B cell (primary cell): ENCODE measurements around the gene LSS. TPM values are rescaled to one million over a fixed set of nuclear protein-coding genes. Genes with fewer than 3 reads are reported as not detected.
"Not testable (repeated sequence)": the region's sequence is repeated elsewhere in the genome, so short reads cannot be mapped to it uniquely, and the experiment has no call there.

Experiments
- ATAC-seq: fragments of 200-7000 bp; cut with Tn5 transposase; one replicate; pipeline ENCODE4 v1.10.0; 2021; ENCODE audit warnings: low read depth, mild to moderate bottlenecking, moderate number of reproducible peaks, moderate library complexity
- CTCF ChIA-PET: fragments of 350-600 bp; sonication (Branson Sonifier 250); formaldehyde crosslinking; loops from one replicate; lab custom pipeline; 2021; ENCODE audit warnings: antibody characterized with exemption, inconsistent platforms; lab: Charles Lee
- POLR2A ChIA-PET: fragments of 350-600 bp; sonication (Branson Sonifier 250); formaldehyde crosslinking; loops from one replicate; lab custom pipeline; 2021; ENCODE audit warnings: antibody characterized with exemption; lab: Charles Lee
- DNase-seq: peaks from one replicate; pipeline ENCODE4 v3.0.0; 2013
- H2AFZ ChIP-seq: 2 replicates; pipeline ENCODE4 v1.6.1; 2012; ENCODE audit warnings: mild to moderate bottlenecking, low read depth, low read length; ENCODE audit not compliant: insufficient read depth, poor library complexity, severe bottlenecking
- H3K27ac ChIP-seq, 2 donors: 1 replicate in 1 of 2; 2 replicates in 1 of 2; pipeline ENCODE4 v1.5.1; 2012 to 2013; ENCODE audit warnings: low read length in 2 of 2, mild to moderate bottlenecking in 2 of 2, moderate library complexity in 1 of 2
- H3K27me3 ChIP-seq, 4 experiments: fragments of 200-600 bp in 1 of 4; sonication (generic) in 1 of 4; replicated peaks in 1 of 4; 1 replicate in 2 of 4; 2 replicates in 2 of 4; pipeline versions ENCODE4 v1.6.1 to v1.7.0; 2013 to 2016; ENCODE audit warnings: low read length in 3 of 4, mild to moderate bottlenecking in 2 of 4, mixed read lengths in 1 of 4, moderate library complexity in 1 of 4; ENCODE audit not compliant: insufficient read depth in 4 of 4, control insufficient read depth in 3 of 4; ENCODE audit errors: control extremely low read depth in 1 of 4
- H3K36me3 ChIP-seq, 2 experiments: replicated peaks in 1 of 2; 1 replicate in 1 of 2; 2 replicates in 1 of 2; pipeline versions ENCODE4 v1.6.1 to v1.7.1; 2013; ENCODE audit warnings: low read length in 1 of 2; ENCODE audit not compliant: insufficient read depth in 2 of 2, control insufficient read depth in 1 of 2; ENCODE audit errors: control extremely low read depth in 1 of 2, extremely low read depth in 1 of 2
- H3K4me1 ChIP-seq, 2 donors: fragments of 200-600 bp in 1 of 2; sonication (generic) in 1 of 2; 1 replicate in 1 of 2; 2 replicates in 1 of 2; pipeline versions ENCODE4 v1.5.1 to v1.6.1; 2013 to 2017; ENCODE audit warnings: low read length in 2 of 2; ENCODE audit not compliant: control insufficient read depth in 2 of 2, insufficient read depth in 2 of 2
- H3K4me2 ChIP-seq: replicated peaks from 2 replicates; pipeline ENCODE3; 2012; ENCODE audit warnings: mild to moderate bottlenecking, low read depth, low read length; ENCODE audit not compliant: poor library complexity, severe bottlenecking
- H3K4me3 ChIP-seq, 5 experiments: fragments of 200-600 bp in 1 of 5; sonication (generic) in 1 of 5; 1 replicate in 3 of 5; 2 replicates in 2 of 5; pipeline versions ENCODE4 v1.5.1 to v1.7.0; 2011 to 2016; ENCODE audit warnings: low read length in 4 of 5, mild to moderate bottlenecking in 4 of 5, low read depth in 2 of 5, control low read depth in 1 of 5, moderate library complexity in 1 of 5; ENCODE audit not compliant: insufficient read depth in 1 of 5; ENCODE audit errors: control extremely low read depth in 1 of 5, extremely low read depth in 1 of 5
- H3K79me2 ChIP-seq: fragments of 200-600 bp; sonication (generic); one replicate; pipeline ENCODE4 v1.6.0; 2016; ENCODE audit warnings: low read length; ENCODE audit not compliant: control insufficient read depth, insufficient read depth
- H3K9ac ChIP-seq: fragments of 200-600 bp; sonication (generic); 2 replicates; pipeline ENCODE4 v1.6.1; 2017; ENCODE audit warnings: mild to moderate bottlenecking, low read length, moderate library complexity
- H3K9me3 ChIP-seq, 3 donors: one replicate each; pipeline versions ENCODE4 v1.6.1 to v1.7.1; 2013; ENCODE audit warnings: low read length in 2 of 3; ENCODE audit not compliant: control insufficient read depth in 2 of 3, insufficient read depth in 1 of 3; ENCODE audit errors: control extremely low read depth in 1 of 3
- H4K20me1 ChIP-seq: 2 replicates; pipeline ENCODE4 v1.6.0; 2012; ENCODE audit warnings: mild to moderate bottlenecking, low read length; ENCODE audit not compliant: insufficient read depth, control insufficient read depth, poor library complexity, severe bottlenecking
- H3K27ac Mint-ChIP-seq: one replicate; pipeline ENCODE4 v1.8.0; 2021; ENCODE audit warnings: mixed read lengths
- H3K27me3 Mint-ChIP-seq: one replicate; pipeline ENCODE4 v1.8.0; 2021; ENCODE audit warnings: mixed read lengths
- H3K4me1 Mint-ChIP-seq: one replicate; pipeline ENCODE4 v1.8.0; 2021; ENCODE audit warnings: mixed read lengths
- H3K4me3 Mint-ChIP-seq: one replicate; pipeline ENCODE4 v1.8.0; 2021; ENCODE audit warnings: mixed read lengths
- H3K9me3 Mint-ChIP-seq: one replicate; pipeline ENCODE4 v1.8.0; 2022; ENCODE audit warnings: mixed read lengths; ENCODE audit not compliant: insufficient read depth
- CTCF ChIP-seq: fragments of 200-600 bp; IDR thresholded peaks from one replicate; pipeline ENCODE4 v1.8.0; 2022; ENCODE audit warnings: antibody characterized with exemption, mild to moderate bottlenecking
- EZH2 ChIP-seq: IDR thresholded peaks from 2 replicates; pipeline ENCODE4 v1.6.1; 2012; ENCODE audit warnings: borderline replicate concordance, low read depth, mild to moderate bottlenecking, moderate library complexity, low read length; ENCODE audit not compliant: insufficient read depth, poor library complexity, severe bottlenecking
- WGBS: methylation state at CpG from one replicate; pipeline ENCODE4 v1.1.5; 2013; ENCODE audit warnings: missing lambda C conversion rate; ENCODE audit not compliant: insufficient coverage; 5-methylcytosine and 5-hydroxymethylcytosine counted together
- intact Hi-C: fragments of 100-400 bp; cut with micrococcal nuclease; formaldehyde crosslinking; loops from one replicate; pipeline ENCODE4 v1.10.0; 2022
- polyA plus RNA-seq: library from polyadenylated mRNA; depleted of rRNA; stranded (reverse); fragments of >200 nt; gene quantifications from 2 replicates; pipeline ENCODE4 v1.2.3, GENCODE V29; 2012
- total RNA-seq, 2 donors: library from RNA; stranded (reverse); fragments of 120-200 nt in 1 of 2; gene quantifications; 1 replicate in 1 of 2; 2 replicates in 1 of 2; pipeline versions ENCODE4 v1.2.3 to v1.2.4, GENCODE V29; 2013 to 2022

Gene LSS
- total and polyA plus RNA-seq, 2 donors (not counting 1 experiment from before 2014, with no cell fraction given), result 30.2 to 58.1 TPM

GRCh38 chr21:46170436-46171193, 58.0 kb downstream of the LSS start:
- H3K27me3 Mint-ChIP-seq, CTCF ChIA-PET, H2AFZ ChIP-seq, H3K27me3 ChIP-seq, H3K27ac Mint-ChIP-seq, H4K20me1 ChIP-seq, H3K27ac ChIP-seq, H3K9me3 Mint-ChIP-seq, H3K4me3 Mint-ChIP-seq, H3K9ac ChIP-seq, H3K4me3 ChIP-seq, H3K36me3 ChIP-seq, H3K4me2 ChIP-seq, H3K4me1 Mint-ChIP-seq, H3K79me2 ChIP-seq, intact Hi-C loops, H3K4me1 ChIP-seq, POLR2A ChIA-PET, ATAC-seq, DNase-seq: not testable (repeated sequence)
- peaks cover 1 to 13% (median 3%) of the 10 kb centered on the region in 3 donors for H3K9me3 ChIP-seq
- WGBS, result 100% methylated on average over 1 of the region's 1 CpG

GRCh38 chr21:46168659-46169386, 59.8 kb downstream of the LSS start:
- Mint-ChIP-seq H3K27me3 (no peaks in the 10 kb centered on the region), H3K4me1 (peaks cover 10% of the 10 kb centered on the region), H3K4me3 (no peak overlapping the region), H3K9me3 (no peaks in the 10 kb centered on the region), H3K27ac (no peak overlapping the region)
- no peaks in the 10 kb centered on the region for H4K20me1 ChIP-seq
- H3K4me1 ChIP-seq, result no peaks in the 10 kb centered on the region
- TF ChIP-seq EZH2, result no peak
- TF ChIP-seq CTCF, result no peak
- H3K27ac ChIP-seq, result no peak overlapping the region
- intact Hi-C loops, result no loop called here
- no peak overlapping the region for H3K4me3 ChIP-seq
- WGBS, result 67% methylated on average over 1 of the region's 8 CpGs
- no peaks in the 10 kb centered on the region for H3K27me3 ChIP-seq
- CTCF ChIA-PET, result no interaction called here
- H3K79me2 ChIP-seq, result peaks cover 7% of the 10 kb centered on the region
- no peak overlapping the region for H3K4me2 ChIP-seq
- H2AFZ ChIP-seq, result no peak overlapping the region
- no peaks in the 10 kb centered on the region for H3K36me3 ChIP-seq
- peaks cover 0 to 9% (median 0%) of the 10 kb centered on the region in 3 donors for H3K9me3 ChIP-seq
- no peak for ATAC-seq
- H3K9ac ChIP-seq, result no peak overlapping the region
- POLR2A ChIA-PET, result no interaction called here
- no peak for DNase-seq
